Activated T-helper 2 cell treated with anti-CD3 and anti-CD28 coated beads, Interferon-gamma antibody, Interleukin-2, Interleukin-4, amounts not matched to agents 10 μg/mL and 5 μg/mL and 100 μg/mL, durations not matched to agents 14 hours and 24 hours and 36 hours (primary cell): Measurements from ENCODE around the gene GLRX3. TPM values are rescaled to one million over a fixed set of nuclear protein-coding genes. Genes with fewer than 3 reads are reported as not detected.

ENCODE experiments used
- DNase-seq: peaks from one replicate; pipeline ENCODE4 v3.0.0; 2021; ENCODE audit warnings: low spot score
- H3K27ac Mint-ChIP-seq: one replicate; pipeline ENCODE4 v1.8.0; 2021; ENCODE audit warnings: mixed read lengths
- H3K27me3 Mint-ChIP-seq: one replicate; pipeline ENCODE4 v1.8.0; 2021; ENCODE audit warnings: low read depth, mixed read lengths
- H3K36me3 Mint-ChIP-seq: one replicate; pipeline ENCODE4 v1.8.0; 2021; ENCODE audit warnings: low read depth, mixed read lengths
- H3K4me1 Mint-ChIP-seq: one replicate; pipeline ENCODE4 v1.8.0; 2021; ENCODE audit warnings: low read depth, mixed read lengths
- H3K4me3 Mint-ChIP-seq: one replicate; pipeline ENCODE4 v1.8.0; 2021; ENCODE audit warnings: low read depth, mild to moderate bottlenecking, moderate library complexity, mixed read lengths
- H3K9me3 Mint-ChIP-seq: one replicate; pipeline ENCODE4 v1.8.0; 2021; ENCODE audit warnings: mixed read lengths
- intact Hi-C: fragments of 100-400 bp; cut with micrococcal nuclease; formaldehyde crosslinking; loops from one replicate; pipeline ENCODE4 v1.15.1; 2023
- total RNA-seq: library from RNA; stranded (reverse); gene quantifications from 2 replicates; pipeline ENCODE4 v1.2.3, GENCODE V29; 2022

GLRX3 gene
- total RNA-seq, 1 donor from 2014 or later, result 145 TPM

- no peak for DNase-seq
- Mint-ChIP-seq H3K4me3 (no peak overlapping the region), H3K36me3 (no peaks in the 10 kb centered on the region), H3K9me3 (peaks cover 18% of the 10 kb centered on the region), H3K27me3 (no peaks in the 10 kb centered on the region), H3K27ac (no peak overlapping the region), H3K4me1 (no peaks in the 10 kb centered on the region)
- intact Hi-C loops, result no loop called here
These were observed 88.0 kb downstream of the GLRX3 start for GRCh38 chr10:130224228-130224627.

DNA sequence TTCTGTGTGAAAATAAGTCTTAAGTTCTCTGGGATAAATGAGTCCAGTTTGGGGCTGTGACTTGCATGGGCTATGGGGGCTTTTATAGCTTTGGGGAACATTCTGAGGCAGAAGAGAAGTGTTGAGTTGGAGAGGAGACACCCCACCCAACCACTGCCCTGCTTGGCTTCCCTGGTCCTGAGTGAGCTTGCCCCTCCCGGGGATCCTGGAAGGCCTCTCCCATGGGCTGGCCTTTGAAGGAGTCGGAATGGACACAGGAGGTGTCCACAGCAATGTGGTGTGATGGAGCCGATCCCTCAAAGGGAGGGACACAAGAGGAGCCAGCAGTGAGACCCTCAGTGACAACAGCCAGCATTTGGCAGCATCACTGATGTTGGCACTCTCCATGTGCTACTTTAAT, 89.8 kb downstream of the GLRX3 start:
- H3K9me3 Mint-ChIP-seq, result peaks cover 18% of the 10 kb centered on the region
- intact Hi-C loops, result no loop called here
- no peak overlapping the region for H3K4me3 Mint-ChIP-seq

DNA sequence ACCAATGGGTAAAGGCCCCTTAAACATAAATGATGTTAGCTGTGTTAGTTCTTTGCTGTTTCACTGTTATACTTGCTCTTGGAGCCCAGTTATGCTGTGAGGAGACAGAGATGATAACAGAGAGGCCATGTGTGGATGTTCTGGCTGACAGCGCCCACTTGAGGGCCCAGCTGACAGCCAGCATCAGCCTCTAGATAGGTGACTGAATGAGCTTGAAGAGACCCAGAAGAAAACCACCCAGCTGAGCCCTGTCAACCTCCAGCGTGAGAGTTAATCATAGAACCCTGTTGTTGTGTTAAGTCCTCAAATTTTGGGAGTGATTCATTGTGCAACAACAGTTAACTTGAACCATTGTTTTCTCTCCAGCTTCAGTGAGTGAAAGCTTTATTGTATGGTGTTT, 91.7 kb downstream of the GLRX3 start:
- intact Hi-C loops, result no loop called here
- H3K27me3 Mint-ChIP-seq, result no peaks in the 10 kb centered on the region
- H3K36me3 Mint-ChIP-seq, result no peaks in the 10 kb centered on the region
- H3K4me1 Mint-ChIP-seq, result no peaks in the 10 kb centered on the region
- peaks cover 18% of the 10 kb centered on the region for H3K9me3 Mint-ChIP-seq
- no peak for DNase-seq
- H3K27ac Mint-ChIP-seq, result no peak overlapping the region
- H3K4me3 Mint-ChIP-seq, result no peak overlapping the region

More for the DNA sequence above, 89.8 kb downstream of the GLRX3 start:
- no peak for DNase-seq
- H3K27me3 Mint-ChIP-seq, result no peaks in the 10 kb centered on the region
- H3K4me1 Mint-ChIP-seq, result no peaks in the 10 kb centered on the region
- no peaks in the 10 kb centered on the region for H3K36me3 Mint-ChIP-seq
- no peak overlapping the region for H3K27ac Mint-ChIP-seq

Other genes starting within 250 kb of the GLRX3 start
- not detected in 2 replicates for gene EBF3, start 172.1 kb upstream of the GLRX3 start, total RNA-seq
- gene C10orf143, start 25.6 kb upstream of the GLRX3 start, total RNA-seq, result 3.1 and 4.5 TPM in 2 replicates